HG03039 (cell line): ENCODE results near the gene MZB1.
"Not testable (repeated sequence)": the region's sequence is repeated elsewhere in the genome, so short reads cannot be mapped to it uniquely, and the experiment has no call there.

ENCODE experiments used
- ATAC-seq: cut with Tn5 transposase; IDR thresholded peaks from one replicate; pipeline ENCODE4 v1.9.1; 2021; ENCODE audit warnings: mild to moderate bottlenecking, moderate library complexity; ENCODE audit not compliant: unreplicated experiment

Gene MZB1

GRCh38 chr5:139392678-139393496 is 3.2 kb upstream of the MZB1 start:
- ATAC-seq = peak; percentile 45

GRCh38 chr5:139392324-139392677 is 2.6 kb upstream of the MZB1 start:
- ATAC-seq = no peak

GRCh38 chr5:139391570-139392323 is 2.0 kb upstream of the MZB1 start:
- no peak for ATAC-seq

- ATAC-seq = no peak
These were observed 1.2 kb upstream of the MZB1 start for GRCh38 chr5:139390639-139391569.

GRCh38 chr5:139388198-139388821 is 1.4 kb downstream of the MZB1 start:
- ATAC-seq = no peak

GRCh38 chr5:139387611-139388197 is 2.0 kb downstream of the MZB1 start:
- ATAC-seq = no peak

- ATAC-seq = not testable (repeated sequence)
These were observed 2.8 kb downstream of the MZB1 start for GRCh38 chr5:139386956-139387355.

GRCh38 chr5:139386050-139386438 is 3.7 kb downstream of the MZB1 start:
- ATAC-seq = no peak

- ATAC-seq = no peak
These were observed 4.4 kb downstream of the MZB1 start for GRCh38 chr5:139385061-139386049.

- no peak for ATAC-seq
These were observed 5.1 kb downstream of the MZB1 start for GRCh38 chr5:139384591-139385051.

- no peak for ATAC-seq
These were observed 5.6 kb downstream of the MZB1 start for GRCh38 chr5:139383993-139384590.

- ATAC-seq = no peak
These were observed 6.3 kb downstream of the MZB1 start, which contains the start of gene SLC23A1 for GRCh38 chr5:139383275-139383992. Gene SLC23A1 (minus strand): TSS chr5:139383297. CDS start chr5:139383253, 44 bp downstream.

GRCh38 chr5:139382807-139383206 is 6.9 kb downstream of the MZB1 start:
- ATAC-seq = no peak

GRCh38 chr5:139381837-139382761 is 7.6 kb downstream of the MZB1 start:
- no peak for ATAC-seq

- ATAC-seq = no peak
These were observed 9.9 kb downstream of the MZB1 start for GRCh38 chr5:139379626-139380449.

- ATAC-seq = no peak
These were observed 10.8 kb downstream of the MZB1 start for GRCh38 chr5:139378941-139379361.
